DMS 273 treated with DMSO at 0.1 percent for 48 hours (cell line): ENCODE results near the gene C1QTNF12.
"Not testable (repeated sequence)": the region's sequence is repeated elsewhere in the genome, so short reads cannot be mapped to it uniquely, and the experiment has no call there.

Source experiments
- DNase-seq: peaks from one replicate; lab custom pipeline; 2025; lab: John Stamatoyannopoulos, UW

The C1QTNF12 gene

GRCh38 chr1:1199141-1199960, 47.2 kb downstream of the C1QTNF12 start:
- no peak for DNase-seq

GRCh38 chr1:1198423-1199140, 47.9 kb downstream of the C1QTNF12 start:
- no peak for DNase-seq

GRCh38 chr1:1197551-1198422, 48.7 kb downstream of the C1QTNF12 start:
- no peak for DNase-seq

- DNase-seq, result no peak
Measured at GRCh38 chr1:1197188-1197500, 49.4 kb downstream of the C1QTNF12 start.

- DNase-seq, result no peak
Measured at GRCh38 chr1:1196431-1197187, 49.9 kb downstream of the C1QTNF12 start.

- not testable (repeated sequence) for DNase-seq
Measured at GRCh38 chr1:1195726-1196125, 50.8 kb downstream of the C1QTNF12 start.

- no peak for DNase-seq
Measured at GRCh38 chr1:1194723-1195122, 51.8 kb downstream of the C1QTNF12 start.
